DMS153 treated with DMSO at 0.1 percent for 48 hours (cell line): ENCODE results near the gene SLC37A1.
A peak's percentile ranks its signal among the peaks of the same experiment; 100 is the strongest.

Source experiments
- DNase-seq: peaks from one replicate; lab custom pipeline; 2025; ENCODE audit not compliant: unreplicated experiment; lab: John Stamatoyannopoulos, UW

The SLC37A1 gene

DNA sequence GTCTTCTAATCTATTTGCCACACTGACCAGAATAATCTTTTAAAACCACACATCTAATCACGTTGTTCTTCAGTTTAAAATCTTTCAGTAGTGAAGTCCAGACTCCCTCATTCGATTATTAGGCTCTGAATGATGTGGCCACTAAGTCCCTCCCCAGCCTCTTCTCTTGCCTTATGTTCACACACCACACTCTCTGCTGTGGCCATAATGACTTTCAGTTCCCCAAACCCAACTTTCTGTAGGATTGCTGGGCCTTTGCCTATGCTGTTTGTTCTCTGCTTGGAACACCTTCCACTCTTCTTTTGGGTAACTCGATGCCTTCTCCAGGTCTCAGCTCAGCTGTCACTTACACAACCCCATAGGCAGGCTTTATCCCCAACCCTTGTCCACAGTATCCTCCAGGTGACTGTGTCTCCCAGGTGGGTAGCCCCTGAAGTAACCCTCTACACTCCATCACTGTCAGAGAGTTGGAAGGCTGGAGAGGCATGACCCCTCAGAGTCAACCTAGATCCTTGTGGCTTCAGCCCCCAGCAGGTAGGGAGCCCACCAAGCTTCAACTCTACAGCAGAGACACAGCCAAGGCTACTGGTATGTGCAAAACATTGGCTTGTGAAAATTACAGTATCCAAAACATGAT is 8.4 kb upstream of the SLC37A1 start:
- DNase-seq = no peak

DNA sequence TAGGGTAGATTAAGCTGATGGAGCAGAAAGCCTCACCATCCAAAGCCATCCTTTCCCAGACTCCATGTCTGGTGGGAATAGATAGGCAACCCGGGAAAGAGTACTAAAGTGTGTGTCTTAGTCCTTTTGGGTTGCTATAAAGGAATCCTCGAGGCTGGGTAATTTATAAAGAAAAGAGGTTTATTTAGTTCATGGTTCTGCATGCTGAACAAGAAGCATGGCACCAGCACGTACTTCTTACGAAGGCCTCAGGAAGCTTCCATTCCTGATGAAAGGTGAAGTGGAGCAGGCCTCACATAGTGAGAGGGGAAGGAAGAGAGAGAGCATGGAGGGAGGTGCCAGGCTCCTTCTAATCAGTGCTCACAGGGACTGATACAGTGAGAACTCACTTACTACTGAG is 6.2 kb upstream of the SLC37A1 start:
- no peak for DNase-seq

DNA sequence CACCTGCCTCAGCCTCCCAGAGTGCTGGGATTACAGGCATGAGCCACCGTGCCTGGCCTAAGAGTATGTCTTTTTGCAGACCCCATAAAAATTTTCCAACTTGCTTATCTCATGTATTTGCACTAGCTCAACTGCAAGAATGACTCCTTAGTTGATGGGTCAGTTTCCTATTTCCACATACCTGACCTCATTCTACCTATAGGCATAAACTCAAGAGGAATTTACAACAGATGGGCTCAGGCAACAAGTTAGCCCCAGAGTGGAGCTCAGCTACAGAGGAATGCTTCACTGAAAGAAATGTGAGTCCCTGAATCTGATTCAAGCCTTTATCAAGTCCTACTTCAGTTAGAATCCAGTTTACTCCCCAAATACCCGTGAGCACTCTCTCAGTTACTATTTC is 5.3 kb upstream of the SLC37A1 start:
- no peak for DNase-seq

DNA sequence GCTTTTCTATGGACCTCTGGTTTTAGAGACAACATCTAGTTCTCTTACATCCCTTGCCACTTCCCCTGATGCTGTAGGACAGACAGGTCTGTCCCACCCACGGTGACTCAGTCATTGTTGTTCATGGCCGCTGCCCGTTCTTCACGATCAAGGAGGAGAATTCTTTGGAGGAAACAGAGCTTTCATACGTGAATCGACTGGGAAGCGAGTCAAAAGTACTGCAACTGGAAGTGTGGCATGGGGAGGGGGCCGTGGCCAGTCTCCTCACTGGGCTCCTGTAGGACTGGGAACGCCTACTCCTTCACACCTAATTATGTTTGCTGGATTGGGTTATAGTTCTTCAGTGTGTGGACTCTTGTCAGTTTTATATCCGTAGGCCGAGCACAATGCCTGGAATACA is 4.4 kb upstream of the SLC37A1 start:
- DNase-seq = no peak

DNA sequence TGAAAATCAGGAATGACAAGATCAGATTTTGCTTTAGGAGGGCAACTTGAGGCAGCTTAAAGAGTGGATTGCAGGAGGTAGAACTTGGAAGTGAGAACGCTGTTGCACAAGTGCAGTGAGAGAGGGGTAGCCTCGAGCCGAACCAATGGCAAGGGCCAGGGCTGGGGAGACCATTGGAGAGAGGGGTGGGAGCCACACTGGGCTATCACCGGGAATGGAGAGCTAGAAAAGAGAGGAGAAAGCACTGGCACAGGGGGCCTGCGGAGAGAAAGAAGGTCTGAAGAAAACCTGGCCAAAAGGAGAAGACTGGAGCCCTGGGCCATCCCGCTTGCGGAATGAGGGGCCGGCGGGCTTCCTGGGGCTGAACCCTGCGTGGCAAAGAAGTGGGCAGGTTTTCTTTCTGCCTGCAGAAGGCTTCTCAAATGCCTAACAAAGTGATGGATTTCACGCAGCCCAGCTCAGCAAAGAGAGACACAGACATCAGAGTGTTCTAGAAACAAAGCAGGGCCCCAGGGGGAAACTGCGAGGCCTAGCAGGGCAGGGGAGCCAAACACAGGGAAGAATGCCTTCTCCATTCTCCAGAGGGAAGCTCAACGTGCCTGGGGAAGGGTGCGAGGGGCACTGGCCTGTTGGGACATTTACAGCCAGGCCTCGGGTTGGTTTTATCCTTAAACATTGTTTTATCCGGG is 1.2 kb upstream of the SLC37A1 start:
- no peak for DNase-seq

DNA sequence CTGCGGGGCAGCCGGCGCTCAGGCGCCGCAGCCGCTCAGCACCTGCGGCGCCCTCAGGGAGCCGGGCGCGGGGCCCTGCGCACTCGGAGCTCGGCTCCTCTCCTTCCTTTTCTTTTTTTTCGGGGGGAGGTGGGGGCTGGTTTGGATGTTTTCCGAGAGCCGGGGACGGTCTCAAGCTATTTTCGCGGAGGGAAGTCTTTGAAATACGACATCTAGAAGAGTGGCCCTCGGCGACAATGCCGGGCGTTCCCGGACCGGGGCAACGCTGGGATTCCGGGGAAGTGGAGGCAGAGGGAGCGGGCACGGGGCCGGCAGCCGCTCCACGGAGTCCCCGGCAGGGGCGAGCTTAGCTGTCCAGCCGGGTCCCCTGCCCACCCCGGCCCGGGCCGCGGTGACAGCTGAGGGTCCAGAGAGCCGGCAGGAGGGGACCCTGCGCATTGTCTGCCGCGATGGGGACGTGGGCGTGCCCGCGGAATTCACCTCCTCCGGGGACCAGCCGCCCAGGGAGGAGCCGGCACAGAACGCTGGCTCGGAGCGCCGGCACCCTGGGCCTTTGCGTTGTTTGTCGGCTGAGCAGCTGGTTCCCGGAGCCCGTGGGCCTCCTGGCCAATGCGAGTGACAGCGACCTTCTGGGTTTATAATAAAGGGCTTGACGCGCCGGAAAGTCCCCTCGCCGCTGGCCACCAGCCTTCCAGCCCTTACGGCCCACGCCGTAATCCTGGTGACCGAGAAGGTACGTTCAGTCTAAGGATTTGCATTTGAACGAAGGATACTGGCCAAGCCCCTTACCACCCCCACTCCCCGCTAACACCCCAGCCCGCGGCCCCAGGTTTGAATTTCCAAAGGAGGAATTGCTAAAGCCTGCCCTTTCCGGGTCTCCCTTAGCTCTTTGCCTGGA is 582 bp downstream of the SLC37A1 start:
- peak; percentile 22 for DNase-seq

DNA sequence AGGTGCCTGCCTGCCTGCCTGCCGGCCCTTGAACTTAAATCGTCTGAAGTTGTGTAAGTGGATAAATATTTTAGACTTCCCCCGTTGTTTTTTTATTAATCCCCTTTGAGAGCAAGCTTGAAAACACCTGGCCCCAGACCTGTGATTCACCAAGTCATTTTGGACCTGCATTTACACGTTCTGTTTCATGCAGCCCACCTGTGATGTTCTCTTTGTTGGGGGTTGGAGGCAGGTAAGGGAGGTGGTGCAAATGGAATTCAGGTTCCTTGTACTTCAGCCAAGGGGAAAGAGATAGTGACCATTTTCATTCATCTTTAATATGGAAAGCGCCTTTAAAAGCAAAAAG is 1.2 kb downstream of the SLC37A1 start:
- no peak for DNase-seq

DNA sequence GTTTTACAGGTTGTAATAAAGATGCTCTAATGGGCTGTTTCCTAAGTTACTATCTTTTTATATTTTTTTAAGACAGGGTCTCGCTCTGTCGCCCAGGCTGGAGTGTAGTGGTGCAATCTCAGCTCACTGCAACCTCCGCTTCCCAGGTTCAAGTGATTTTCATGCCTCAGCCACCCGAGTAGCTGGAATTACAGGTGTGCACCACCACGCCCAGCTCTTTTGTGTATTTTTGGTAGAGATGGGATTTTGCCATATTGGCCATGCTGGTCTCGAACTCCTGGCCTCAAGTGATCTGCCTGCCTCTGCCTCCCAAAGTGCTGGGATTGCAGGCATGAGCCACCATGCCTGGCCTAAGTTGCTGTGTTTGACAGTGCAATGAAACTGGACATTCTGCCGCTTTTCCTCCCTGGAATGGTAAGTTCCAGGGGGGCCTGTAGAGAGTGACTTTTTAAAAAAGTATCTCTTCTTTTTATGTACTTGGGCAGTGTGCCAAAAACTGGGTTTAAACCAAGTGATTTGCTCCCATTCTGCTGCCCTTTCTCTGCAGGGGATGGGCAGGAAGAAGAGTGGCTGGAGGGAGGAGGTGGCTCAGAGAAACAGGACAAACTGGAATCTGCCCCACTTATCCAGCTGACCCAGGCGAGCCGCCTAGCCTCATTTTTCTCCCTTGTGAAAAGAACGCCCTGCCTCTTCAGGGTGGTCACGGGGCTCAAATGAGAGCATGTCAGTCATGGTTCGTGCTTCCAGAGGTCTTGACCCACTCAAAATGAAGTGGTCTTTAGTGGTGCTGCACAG is 2.3 kb downstream of the SLC37A1 start:
- DNase-seq = peak; percentile 52

DNA sequence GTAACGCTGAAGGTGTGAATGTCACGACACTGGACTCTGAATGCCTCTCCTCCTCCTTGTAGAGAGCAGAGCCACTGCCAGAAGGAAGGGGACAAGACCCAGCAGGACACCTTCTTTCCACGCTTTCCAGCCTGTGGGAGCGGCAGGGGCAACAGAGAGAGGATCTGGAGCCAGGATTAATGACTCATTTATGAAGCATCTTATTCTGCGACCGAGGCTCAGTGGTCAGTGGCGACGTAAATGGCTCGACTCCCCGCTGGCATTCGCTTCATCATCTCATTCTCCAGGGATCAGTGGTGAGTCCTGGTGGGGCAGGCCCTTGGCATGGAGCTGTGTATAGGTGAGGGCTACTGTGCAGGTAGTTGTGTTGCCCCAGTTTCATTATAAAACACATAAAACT is 4.6 kb downstream of the SLC37A1 start:
- DNase-seq = no peak

DNA sequence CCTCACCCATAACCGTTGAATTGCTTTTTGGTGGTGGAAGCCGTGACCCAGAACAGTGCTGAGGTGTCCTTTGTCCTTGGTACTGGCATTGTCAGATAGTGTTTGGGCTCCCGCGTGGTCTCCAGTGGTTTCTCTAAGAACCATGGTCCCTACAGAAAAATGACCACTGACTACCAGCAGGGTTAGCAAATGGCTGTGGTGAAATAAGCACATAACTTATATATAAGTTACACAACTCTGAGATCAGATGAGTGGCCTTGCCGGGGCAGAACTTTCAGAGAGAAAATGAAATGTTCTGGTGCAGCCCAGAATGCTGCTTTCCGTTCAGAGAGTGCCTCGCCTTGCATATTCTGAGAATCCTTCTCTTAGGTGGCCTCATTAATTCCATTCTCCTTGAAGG is 5.0 kb downstream of the SLC37A1 start:
- DNase-seq = no peak

DNA sequence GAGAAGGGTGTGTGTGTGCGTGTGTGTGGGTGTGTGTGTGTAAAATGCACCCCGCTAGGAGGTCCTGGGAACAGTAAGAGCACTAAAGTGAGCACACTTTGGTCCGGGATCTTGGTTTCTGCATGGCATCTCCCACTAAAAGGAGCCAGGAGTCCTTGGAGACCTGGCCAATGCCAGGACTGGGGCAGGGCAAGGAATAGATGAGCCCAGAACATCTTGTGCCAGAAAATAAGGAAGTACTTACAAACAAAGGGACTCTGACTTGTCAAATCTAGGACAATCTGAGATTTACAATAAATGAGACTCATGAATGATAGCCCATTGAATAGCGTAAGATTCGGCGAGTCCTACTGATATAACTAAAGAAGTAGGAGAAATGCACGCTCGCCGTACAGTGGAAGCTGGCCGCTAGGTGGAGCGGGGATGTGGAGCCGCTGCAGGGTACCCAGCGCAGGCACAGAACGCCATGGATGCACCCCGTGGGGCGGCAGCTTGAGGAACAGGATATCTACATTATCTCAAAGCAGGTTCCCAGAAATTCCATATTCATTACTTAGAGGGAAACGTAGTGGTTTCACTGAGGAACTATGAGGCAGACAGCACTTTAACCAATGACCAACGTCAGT is 7.1 kb downstream of the SLC37A1 start:
- DNase-seq = no peak

DNA sequence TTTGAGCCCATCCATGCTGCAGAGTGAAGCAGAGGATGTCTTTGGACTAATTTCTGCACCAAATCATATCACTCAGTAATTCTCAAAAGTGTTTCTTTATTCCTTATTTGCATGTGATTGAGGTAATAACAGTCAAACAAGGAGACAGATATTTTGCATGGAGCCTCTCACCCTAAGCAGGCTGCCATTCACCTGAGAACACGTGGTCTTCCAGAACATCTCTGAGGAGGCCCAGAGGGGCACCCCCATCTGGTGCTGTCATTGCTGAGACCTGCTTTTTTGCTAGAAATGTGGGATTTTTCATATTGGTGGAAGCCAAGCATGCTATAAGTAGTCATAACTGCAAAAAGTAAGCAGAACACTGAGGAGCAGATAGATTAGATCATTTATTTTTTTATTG is 7.7 kb downstream of the SLC37A1 start:
- no peak for DNase-seq

DNA sequence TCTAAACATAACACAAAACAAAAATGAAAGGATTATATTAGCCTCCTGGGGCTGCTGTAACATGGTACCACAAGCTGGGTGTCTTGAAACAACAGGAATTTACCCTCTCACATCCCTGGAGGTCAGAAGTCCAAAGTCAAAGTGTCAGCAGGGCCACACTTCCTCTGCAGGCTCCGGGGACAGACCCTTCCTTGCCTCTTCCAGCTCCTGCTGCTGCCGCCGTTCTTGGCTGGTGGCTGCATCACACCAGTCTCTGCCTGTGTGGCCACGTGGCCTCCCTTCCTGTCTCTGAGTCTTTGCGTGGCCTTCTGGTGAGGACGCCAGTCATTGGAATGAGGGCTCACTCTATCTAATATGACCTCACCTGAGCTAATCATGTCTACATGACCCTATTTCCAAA is 8.2 kb downstream of the SLC37A1 start:
- DNase-seq = no peak

DNA sequence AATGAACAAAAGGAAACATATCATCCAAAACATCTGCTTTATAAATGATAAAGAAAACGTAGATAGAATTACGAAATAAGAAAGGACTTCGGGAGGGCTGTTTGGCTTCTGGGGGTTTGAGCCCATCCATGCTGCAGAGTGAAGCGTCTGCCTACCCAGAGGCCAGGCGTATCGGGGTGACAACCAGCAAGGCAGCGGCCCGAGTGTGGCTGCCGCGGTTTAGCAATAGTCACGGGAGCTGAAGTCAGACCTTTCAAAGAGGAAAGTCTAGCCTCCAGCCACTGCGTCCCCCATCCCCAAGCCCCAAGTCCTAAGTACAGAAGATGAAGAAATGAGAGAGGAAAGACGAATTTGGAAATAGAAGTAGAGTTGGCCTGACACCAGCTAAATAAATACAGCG is 8.6 kb downstream of the SLC37A1 start:
- no peak for DNase-seq

DNA sequence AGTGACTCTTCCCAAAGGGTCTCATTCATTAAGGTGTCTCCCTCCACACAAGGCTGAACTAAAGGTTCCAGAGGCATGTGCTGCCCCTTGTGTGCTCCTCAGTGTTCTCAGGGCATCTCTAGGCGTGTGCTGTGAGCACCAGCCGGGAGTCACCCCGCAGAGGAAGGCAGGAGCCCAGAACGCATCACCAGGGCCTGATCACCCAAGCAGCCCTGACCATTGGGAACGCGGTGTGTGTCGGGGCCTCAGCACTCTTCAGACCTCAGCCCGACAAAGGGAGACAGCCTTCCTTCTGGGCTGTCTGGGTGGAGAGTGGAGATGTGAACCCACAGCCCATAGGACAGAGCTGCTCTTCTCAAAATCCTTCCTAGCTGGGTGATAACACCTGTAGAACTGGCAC is 9.1 kb downstream of the SLC37A1 start:
- no peak for DNase-seq

DNA sequence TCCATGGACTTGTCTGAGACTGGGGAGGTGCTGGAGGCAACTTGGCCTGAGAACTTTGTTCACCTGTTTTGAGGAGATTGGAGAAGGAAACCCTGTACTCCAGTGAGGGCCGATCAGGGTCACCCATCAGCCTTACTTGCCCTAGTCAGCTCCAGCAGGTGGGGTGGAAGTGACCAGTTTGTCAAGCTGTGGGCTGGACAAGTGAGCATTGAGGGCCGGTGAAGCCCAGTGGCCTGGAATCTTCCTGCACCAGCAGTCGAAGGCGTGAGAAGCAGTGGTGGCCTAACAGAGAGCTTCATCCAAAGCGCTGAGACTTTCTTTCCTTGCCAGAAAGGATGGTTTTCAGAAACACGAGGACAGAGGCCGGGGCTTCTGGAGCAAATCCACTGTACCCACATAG is 9.6 kb downstream of the SLC37A1 start:
- no peak for DNase-seq

DNA sequence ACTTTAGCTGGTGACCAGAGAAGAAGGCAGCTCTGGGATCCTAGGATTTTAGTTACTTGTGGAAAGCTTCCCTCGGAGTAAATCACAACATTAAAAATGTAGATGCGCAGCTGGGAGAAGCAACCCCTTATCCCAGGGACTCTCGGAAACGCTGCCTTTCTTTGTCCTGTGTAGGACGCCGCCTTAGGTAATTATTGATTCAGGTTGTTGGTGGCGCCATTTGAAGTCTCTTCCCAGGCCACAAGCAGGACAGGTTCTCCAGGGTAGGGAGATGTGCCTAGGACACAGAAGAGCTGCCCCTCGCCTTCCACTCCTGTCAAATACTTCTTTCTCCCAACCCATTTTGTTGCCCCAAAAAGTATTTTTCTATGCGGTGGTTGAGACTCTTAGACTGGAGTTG is 10.3 kb downstream of the SLC37A1 start:
- peak; percentile 53 for DNase-seq

DNA sequence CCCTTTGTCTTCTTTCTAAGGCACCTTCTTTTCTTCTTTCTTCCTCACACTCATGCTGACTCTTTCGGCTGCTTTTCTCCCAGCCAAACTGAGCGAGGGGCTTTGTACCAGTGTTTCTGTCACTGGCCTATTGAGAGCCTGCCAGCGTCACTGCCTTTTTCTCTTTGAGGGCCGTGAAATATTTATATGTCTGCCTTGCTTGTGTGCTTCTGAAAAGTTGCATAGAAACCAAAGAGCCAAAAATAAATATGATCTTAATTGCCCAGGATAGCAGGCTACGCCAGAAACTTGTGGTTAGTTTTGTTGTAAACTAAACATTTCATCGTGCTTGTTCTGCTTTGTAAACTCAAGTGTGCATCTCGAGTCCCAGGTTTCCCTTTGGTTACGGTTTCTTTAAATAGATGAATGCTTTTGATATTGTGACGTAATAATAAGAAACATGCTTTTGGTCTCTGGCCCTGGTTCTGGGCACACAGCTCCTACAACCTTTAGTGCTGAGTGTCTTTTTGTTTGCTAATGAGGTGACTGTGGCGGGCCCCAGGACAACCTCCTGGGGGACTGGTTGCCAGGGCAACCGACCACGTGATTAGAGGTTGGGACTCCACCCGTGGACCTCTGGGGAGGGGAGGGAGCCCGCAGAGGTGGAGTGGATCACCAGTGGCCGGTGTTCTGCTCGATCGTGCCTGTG is 10.8 kb downstream of the SLC37A1 start:
- peak; percentile 88 for DNase-seq

DNA sequence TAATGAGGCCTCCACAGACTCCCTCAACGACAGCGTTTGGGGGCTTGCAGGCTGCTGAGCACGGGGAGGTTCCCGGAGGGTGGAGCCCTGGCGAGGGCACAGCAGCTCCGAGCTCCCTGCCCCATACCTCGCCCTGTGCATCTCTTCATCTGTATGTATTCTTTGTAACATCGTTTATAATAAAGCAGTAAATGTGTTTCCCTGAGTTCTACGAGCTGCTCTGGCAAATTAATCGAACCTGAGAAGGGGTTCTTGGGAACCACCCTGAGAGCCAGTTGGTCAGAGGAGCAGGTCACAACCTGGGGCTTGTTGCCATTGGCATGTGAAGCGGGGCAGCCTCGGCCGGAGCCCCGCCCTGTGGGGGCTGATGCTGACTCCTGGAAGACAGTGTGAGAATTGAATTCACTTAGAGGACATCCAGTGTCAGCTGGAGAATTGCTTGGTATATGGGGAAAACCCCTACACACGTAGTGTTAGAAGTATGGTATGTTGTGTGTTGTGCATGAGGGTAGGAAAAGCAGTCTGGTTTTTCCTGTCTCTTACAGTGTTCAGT is 11.5 kb downstream of the SLC37A1 start:
- DNase-seq = peak; percentile 80
